ENCODE measurements around the gene ACADL. TPM values are rescaled to one million over a fixed set of nuclear protein-coding genes. Genes with fewer than 3 reads are reported as not detected.

Gene ACADL
- total RNA-seq, 1 donor from 2014 or later = not detected

DNA sequence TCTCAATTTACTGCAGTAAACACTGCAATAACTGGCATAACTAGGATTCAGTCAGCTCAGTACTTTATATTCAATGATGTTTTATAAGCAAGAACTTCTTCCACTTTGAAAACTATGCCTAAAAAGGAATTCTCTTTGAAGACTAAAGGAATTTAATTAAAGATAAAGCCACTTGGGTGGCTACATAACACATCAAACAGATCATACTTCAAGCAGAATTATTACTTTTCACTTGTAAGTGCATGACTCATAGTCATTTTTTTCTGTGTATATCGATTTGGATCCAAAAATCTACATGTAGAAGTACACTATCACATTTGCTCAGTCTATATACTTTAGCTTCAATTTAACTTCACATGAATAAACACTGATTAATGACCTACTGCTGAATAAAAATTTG lies 58.0 kb downstream of the ACADL start:
- Mint-ChIP-seq H3K4me1 (ENCODE audit: unreplicated experiment) (peaks cover 42% of the 10 kb centered on the region), H3K4me3 (ENCODE audit: unreplicated experiment) (no peak overlapping the region), H3K9me3 (ENCODE audit: unreplicated experiment) (no peaks in the 10 kb centered on the region), H3K27me3 (ENCODE audit: unreplicated experiment) (no peaks in the 10 kb centered on the region), H3K27ac (ENCODE audit: unreplicated experiment) (no peak overlapping the region), H3K36me3 (ENCODE audit: unreplicated experiment) (no peaks in the 10 kb centered on the region)
- no peak for DNase-seq (ENCODE audit: extremely low spot score, unreplicated experiment)
- TF ChIP-seq, protein P1, sequence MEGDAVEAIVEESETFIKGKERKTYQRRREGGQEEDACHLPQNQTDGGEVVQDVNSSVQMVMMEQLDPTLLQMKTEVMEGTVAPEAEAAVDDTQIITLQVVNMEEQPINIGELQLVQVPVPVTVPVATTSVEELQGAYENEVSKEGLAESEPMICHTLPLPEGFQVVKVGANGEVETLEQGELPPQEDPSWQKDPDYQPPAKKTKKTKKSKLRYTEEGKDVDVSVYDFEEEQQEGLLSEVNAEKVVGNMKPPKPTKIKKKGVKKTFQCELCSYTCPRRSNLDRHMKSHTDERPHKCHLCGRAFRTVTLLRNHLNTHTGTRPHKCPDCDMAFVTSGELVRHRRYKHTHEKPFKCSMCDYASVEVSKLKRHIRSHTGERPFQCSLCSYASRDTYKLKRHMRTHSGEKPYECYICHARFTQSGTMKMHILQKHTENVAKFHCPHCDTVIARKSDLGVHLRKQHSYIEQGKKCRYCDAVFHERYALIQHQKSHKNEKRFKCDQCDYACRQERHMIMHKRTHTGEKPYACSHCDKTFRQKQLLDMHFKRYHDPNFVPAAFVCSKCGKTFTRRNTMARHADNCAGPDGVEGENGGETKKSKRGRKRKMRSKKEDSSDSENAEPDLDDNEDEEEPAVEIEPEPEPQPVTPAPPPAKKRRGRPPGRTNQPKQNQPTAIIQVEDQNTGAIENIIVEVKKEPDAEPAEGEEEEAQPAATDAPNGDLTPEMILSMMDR (IDR thresholded peaks at IDR 0.05) = no peak

DNA sequence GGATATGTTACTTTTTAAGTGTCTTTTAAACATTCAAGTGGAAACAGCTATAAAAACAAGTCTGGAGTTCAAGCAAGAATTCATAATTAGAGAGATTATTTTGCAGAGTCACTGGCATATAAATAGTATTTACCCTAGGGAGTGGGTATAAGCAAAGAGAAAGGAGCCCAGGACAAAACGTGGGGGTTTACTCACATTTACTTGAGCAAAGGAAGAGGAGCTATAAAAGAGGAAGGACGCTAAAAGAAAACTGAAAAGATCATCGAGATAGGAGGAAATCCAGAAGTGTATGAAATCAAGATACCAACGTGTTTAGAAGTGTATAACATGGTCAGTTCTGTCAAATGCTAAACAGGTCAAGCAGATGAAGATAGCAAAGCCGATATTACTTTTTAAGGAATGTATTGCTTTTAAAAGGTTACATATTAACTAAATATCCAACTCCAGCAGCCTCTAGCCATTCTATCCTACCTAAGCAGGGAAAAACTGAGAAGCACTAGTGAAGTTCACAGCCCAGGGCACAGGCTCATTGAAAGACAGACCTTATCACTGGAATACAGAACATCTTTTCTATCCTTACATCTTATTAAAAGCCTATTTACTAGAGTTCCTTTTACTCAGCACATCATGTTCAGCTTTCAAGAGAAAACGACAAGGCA lies 62.7 kb downstream of the ACADL start:
- H3K4me1 Mint-ChIP-seq (ENCODE audit: unreplicated experiment) = peaks cover 19% of the 10 kb centered on the region
- TF ChIP-seq, protein P1 (IDR thresholded peaks at IDR 0.05) = no peak
- H3K27ac Mint-ChIP-seq (ENCODE audit: unreplicated experiment) = peak overlapping the region; percentile 80
- no peaks in the 10 kb centered on the region for H3K36me3 Mint-ChIP-seq (ENCODE audit: unreplicated experiment)
- DNase-seq (ENCODE audit: extremely low spot score, unreplicated experiment) = no peak
- H3K4me3 Mint-ChIP-seq (ENCODE audit: unreplicated experiment) = peak overlapping the region; percentile 23
- no peaks in the 10 kb centered on the region for H3K9me3 Mint-ChIP-seq (ENCODE audit: unreplicated experiment)
- no peaks in the 10 kb centered on the region for H3K27me3 Mint-ChIP-seq (ENCODE audit: unreplicated experiment)

DNA sequence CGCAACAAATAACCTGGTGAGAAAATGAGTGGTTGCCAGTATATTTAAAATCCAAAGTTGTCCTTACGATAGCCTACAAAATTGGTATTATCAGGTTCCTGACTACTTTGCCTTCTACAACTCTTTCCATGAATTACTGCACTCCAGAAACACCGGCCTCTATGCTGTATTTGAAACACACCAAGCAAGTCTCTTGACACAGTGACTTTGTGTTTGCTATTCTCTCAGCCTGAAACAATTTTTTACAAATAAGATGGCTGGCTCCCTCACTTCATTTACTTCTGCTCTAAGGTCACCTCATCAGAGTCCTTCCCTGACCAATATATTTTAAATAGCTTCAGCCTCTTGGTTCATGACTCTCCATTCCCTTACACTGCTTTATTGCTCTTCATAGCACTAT lies 66.2 kb downstream of the ACADL start:
- H3K27me3 Mint-ChIP-seq (ENCODE audit: unreplicated experiment) = no peaks in the 10 kb centered on the region
- H3K27ac Mint-ChIP-seq (ENCODE audit: unreplicated experiment) = no peak overlapping the region
- TF ChIP-seq, protein P1 (IDR thresholded peaks at IDR 0.05) = no peak
- no peaks in the 10 kb centered on the region for H3K9me3 Mint-ChIP-seq (ENCODE audit: unreplicated experiment)
- no peak for DNase-seq (ENCODE audit: extremely low spot score, unreplicated experiment)
- H3K4me3 Mint-ChIP-seq (ENCODE audit: unreplicated experiment) = no peak overlapping the region
- peaks cover 13% of the 10 kb centered on the region for H3K36me3 Mint-ChIP-seq (ENCODE audit: unreplicated experiment)
- peaks cover 14% of the 10 kb centered on the region for H3K4me1 Mint-ChIP-seq (ENCODE audit: unreplicated experiment)

DNA sequence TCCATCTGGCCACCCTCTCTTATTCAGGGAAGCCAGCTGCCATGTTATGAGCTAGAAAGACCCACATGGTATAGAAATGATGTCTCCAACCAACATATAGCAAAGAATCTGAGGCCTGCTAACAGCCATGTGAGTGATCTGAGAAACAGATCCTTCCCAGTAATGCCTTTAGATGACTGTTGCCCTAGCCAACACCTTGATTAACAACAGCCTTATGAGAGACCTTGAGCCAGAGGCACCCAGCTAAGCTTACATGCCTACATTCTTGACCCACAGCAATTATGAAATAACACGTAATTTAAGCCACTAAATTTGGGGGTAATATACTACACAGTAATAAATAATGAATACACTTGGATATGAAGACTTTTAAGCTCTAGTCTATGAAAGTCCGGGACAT lies 67.0 kb downstream of the ACADL start:
- no peak overlapping the region for H3K4me3 Mint-ChIP-seq (ENCODE audit: unreplicated experiment)
- H3K4me1 Mint-ChIP-seq (ENCODE audit: unreplicated experiment) = peaks cover 12% of the 10 kb centered on the region
- no peak for DNase-seq (ENCODE audit: extremely low spot score, unreplicated experiment)
- TF ChIP-seq, protein P1 (IDR thresholded peaks at IDR 0.05) = no peak
- peaks cover 17% of the 10 kb centered on the region for H3K36me3 Mint-ChIP-seq (ENCODE audit: unreplicated experiment)
- H3K9me3 Mint-ChIP-seq (ENCODE audit: unreplicated experiment) = no peaks in the 10 kb centered on the region
- no peak overlapping the region for H3K27ac Mint-ChIP-seq (ENCODE audit: unreplicated experiment)
- H3K27me3 Mint-ChIP-seq (ENCODE audit: unreplicated experiment) = no peaks in the 10 kb centered on the region

DNA sequence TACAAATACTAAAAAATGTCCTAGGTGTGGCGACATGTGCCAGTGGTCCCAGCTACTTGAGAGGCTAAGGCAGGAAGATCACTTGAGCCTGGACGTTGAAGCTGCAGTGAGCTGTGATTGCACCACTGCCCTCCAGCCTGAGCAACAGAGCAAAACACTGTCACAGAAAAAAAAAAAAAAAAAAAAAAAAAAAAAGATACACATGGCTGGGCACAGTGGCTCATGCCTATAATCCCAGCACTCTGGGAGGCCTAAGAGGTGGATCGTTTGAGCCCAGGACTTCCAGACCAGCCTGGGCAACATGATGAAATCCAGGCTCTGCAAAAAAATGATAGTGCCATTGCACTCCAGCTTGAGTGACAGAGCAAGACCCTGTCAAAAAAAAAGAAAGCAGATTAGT lies 67.7 kb downstream of the ACADL start:
- H3K4me3 Mint-ChIP-seq (ENCODE audit: unreplicated experiment) = no peak overlapping the region
- no peak overlapping the region for H3K27ac Mint-ChIP-seq (ENCODE audit: unreplicated experiment)
- H3K27me3 Mint-ChIP-seq (ENCODE audit: unreplicated experiment) = no peaks in the 10 kb centered on the region

More for the DNA sequence above, 67.7 kb downstream of the ACADL start:
- Mint-ChIP-seq H3K36me3 (ENCODE audit: unreplicated experiment) (peaks cover 17% of the 10 kb centered on the region), H3K4me1 (ENCODE audit: unreplicated experiment) (peaks cover 5% of the 10 kb centered on the region), H3K9me3 (ENCODE audit: unreplicated experiment) (no peaks in the 10 kb centered on the region)
- TF ChIP-seq, protein P1 (IDR thresholded peaks at IDR 0.05) = no peak
- DNase-seq (ENCODE audit: extremely low spot score, unreplicated experiment) = no peak
